Stimulated activated CD8-positive, alpha-beta memory T cell treated with anti-CD3 and anti-CD28 coated beads, Interleukin-4, amount 100 ng/mL, for 4 hours (primary cell): Measurements from ENCODE around the gene DGKG.

Source experiments
- DNase-seq, 2 donors: peaks; one replicate each; pipeline ENCODE4 v3.0.0-alpha.2; 2020; ENCODE audit warnings: low read depth in 2 of 2, low spot score in 1 of 2

The DGKG gene

DNA sequence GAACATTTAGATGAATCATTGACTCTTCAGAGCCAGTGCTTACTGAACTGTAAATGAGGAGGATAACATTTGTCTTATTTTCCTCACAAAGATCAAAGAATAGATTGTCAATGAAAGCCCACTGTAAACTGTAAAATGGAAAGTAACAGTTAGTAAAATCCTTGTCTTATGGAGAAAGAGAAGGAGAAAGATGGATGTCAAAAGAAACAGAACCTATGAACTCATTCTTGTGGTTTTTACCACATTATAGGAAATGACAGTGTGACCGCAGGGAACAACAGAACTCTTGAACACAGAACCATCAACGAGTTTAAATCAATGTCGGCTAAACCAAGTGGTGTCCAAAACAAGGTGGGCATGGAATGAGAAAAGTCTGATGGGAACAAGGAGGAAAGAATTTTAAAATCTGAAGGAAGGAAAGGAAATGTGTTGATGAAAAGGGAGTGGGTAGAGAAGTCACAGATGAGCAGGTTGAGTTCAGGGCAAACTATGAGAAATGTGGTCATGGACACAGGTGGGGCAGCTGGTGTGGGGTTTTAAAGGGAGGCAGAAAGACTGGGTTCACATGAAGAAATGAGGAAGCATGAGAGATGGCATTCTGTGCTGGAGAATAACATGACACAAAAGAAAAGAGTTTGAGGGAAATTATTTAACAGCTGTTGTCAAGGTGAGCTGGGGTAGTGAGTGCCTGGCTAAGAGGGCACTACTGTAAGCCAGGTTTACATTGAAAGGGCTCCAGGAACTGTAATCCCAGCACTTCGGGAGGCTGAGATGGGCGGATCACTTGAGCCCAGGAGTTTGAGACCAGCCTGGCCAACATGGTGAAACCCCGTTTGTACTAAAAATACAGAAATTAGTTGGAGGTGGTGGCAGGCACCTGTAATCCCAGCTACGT, 210.7 kb downstream of the DGKG start:
- no peak for DNase-seq

DNA sequence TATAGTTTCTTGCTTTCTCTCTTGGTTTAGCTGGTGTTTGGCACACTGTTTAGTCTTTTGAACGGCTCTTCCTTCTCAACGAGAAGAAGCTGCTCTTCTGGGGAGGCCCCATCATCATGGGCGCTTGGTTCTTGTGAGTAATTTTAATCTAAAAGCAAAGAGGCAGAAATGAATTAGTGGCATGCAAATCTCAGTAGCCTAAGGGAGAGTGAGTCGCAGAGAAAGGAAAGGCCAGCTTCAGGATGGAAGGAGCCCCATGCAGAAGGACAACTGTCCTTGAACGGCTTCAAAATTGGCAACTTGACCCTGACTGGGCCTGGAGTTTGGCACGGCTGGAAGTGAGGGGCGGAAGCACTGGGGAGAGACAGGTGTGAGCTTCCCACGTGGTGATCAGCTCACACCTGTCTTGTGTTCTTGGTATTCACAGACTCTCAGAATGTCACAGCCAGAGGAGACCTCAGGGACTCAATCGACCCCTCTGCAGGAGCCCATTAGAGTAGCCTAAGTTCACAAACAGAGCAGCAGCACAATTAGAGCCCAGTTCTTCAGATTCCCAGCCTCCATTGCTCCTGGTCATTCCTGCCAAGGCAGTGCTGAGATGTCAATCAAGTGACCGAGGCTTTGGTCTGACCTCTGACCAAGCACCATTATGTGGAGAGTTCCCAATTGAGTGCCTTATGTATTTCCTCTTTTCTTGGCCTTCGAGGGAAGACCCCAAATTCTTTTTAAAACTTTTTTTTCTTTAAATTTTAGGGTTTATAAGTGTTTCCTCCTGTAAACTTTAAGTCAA, 211.8 kb downstream of the DGKG start:
- no peak for DNase-seq

DNA sequence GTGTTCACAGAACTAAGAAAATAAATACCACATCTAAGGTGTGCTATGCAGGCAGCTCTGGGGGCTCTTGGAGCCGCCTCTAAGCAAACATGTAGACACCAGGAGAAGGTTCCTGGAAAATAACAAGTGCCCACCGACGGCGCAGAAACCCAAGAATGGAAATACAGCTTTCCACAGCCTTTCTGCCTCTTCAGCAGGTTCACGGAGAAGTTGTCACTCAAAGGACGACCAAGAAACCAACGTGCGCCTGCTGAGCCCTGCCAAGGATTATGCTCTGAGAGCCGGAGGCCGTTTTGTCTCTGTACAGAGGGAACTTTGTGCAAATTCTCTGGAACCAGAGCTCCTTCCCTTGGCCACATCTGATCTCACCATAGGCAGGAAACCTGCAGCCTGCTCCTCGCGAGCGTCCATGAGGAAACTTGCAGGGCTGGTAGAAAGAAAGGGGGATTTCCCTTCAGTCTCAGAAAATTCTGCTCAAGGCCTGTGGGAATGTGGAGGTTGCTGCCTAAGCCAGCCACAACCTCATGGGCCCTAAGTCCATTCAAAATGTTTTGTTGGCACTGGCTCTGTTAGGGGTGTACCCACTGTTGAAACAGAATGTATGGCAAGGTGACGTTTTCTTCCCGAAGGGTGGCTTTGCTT, 212.6 kb downstream of the DGKG start:
- no peak for DNase-seq

DNA sequence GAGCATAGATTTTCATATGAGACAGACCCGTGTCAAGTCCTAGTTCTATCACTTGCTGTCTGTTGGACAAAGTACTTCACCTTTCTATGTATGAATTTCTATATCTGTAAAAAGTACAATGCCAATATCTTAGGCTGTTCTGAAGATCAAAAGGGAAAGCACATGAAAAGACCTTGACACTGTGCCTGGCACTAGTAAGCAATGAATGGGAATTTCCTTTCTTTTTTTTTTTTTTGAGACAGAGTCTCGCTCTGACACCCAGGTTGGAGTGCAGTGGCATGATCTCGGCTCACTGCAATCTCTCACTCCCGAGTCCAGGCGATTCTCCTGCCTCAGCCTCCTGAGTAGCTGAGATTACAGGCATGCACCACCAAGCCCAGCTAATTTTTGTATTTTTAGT, 217.8 kb downstream of the DGKG start:
- no peak for DNase-seq

DNA sequence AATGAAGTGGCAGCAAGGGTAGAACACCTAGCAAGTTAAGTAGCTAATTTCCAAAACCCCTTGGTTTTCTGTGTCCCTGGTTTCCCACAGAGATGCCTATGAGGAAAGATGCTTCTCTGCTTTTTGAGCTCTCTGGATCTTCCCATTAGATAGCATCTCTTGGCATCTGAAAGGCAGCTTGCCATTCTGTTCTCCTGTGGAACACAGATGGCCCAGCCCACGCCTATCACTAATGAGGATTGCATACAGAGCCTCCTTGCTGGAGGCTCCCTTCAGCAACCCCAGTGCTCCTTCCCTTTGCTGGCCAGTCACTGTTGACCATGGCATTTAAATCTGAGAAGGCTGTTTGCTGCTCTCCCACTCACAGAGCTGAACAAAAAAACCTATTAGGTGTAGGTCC, 218.8 kb downstream of the DGKG start:
- no peak for DNase-seq

DNA sequence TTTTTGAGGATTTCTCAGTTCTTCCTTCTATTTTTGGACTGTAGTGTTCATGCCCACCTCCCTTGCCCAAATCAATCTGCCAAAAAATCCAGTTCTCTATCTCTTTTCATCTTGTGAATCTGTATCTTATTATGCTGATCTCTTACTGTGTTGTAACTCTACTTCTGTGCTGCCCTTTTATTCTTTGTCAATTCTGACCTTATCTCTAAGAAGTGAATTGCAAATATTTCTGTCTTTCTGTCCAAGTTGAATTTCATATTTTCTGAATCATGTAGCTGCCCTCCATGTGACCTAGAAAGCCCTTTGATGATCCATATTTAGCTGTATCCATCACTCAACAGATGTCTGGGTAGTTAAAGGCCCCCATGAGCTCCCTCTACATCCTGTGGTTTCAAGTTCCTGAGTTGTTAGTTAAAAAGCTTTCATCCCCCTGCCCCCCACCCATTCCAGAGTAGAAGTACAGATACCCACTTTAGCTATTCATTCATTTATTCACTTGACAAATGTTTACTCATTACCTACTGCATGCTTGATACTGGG, 219.6 kb downstream of the DGKG start:
- DNase-seq = no peak

DNA sequence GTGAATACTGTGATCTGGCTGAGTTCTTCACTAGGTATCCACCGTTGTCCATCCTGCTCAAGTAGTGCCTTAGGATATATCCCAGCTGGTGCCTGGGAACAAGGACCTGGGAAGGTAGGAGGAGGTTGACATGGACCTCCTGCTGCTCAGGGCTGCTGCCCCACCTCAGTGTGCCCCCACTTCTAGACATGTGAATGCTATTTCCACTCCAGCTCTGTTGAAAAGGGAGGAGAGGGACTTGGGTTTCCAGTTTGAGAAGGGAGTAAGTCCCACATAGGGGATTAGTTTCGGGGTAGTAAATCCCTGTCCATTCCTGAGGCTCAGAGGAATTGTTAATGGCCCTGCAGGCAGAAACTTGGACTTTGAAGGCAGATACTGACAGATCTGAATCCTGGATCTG, 220.2 kb downstream of the DGKG start:
- DNase-seq = no peak

DNA sequence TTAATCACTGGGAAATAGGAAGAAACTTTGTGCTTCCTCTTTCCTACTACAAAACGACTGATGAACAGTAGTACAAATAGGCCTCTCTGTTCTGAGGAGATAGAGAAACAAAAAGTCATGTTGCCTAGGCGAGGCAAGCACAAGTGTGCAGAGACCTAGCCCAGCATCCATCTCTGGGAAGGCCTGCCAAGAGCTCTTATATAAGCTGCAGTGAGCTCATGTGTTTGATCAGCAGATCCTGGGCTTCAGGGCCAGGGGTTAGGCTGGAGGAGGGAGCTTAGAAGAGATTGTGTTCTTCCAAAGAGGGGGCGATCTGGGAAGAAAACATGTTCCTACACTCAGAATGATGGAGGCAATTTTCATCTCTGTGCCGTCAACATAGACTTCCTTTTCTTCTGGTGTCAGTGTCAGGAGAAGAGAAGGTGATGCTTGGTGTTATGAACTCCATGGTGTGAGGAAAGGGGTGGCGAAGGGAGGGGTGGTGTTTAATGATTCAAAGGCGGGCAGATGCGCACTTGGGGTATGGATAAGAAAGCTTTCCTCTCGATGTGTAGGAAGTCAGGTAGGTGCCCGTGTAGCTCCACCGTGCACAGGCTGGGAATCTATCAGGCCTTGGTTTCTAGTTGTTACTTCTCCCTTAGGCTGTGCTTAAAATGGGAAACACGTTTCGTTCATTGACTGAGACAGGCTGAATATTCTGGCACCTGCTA, 223.6 kb downstream of the DGKG start:
- no peak for DNase-seq

DNA sequence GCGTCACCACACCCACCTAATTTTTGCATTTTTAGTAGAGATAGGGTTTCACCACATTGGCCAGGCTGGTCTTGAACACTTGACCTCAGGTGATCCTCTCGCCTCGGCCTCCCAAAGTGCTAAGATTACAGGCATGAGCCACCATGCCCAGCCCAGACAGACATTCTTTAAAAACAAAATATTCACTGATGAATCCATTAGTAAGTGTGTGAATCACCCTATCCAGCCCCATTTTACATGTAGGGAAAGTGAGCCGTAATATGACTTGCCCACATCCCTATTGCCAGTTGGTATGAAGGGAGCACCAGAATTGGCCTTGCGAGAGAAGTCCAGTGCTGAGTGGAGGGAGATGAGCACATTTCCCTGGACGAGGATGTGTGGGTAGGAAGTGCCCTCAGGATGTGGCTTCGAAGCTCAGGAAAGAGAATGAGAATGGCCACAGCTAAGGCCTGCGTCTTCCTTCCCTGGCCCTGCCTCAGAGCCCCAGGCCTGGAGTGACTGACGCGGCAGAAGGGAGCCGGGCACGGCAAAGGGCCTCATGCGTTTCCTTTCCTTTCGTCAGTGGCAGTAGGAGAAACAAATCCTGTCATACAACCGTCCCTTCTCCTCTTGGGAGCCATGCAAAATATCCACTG, 224.9 kb downstream of the DGKG start:
- DNase-seq = no peak

DNA sequence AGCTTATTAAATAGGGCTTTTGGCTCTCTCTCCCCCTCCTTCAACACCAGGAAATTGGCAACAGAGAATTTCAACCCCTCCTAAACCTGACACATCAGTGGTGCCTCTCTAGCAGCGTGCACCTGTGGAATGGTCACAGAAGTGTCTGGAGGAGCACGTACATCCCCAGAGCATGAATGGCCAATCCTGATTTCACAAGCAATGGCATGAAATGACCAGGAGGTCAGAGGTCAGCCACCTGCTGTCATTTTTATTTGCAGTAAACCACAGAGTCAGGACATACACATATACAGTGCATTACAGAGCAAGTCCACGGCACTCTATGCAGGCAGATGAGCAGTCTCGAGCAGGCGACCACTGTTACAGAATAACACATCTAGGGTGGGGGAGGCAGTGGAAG, 228.1 kb downstream of the DGKG start:
- DNase-seq = no peak

DNA sequence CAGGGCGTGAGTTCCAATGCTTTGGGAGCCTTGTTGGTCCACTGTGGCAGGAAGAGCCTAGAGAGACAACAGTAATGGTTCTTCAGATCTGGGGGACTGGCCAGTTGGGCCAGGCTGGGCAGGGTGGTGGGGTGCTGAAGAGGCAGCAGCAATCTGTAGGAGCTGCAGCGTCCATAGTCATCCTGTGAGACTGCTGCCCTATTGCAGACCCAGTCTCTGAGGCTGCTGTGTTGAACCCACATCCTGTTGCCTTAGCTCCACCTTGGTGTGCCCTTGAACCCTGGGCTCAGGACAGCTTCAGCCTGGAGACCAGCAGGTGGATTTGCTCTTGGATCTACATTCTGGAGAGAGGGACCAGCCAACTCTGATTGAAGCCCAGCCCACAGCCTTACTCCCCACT, 229.5 kb downstream of the DGKG start:
- DNase-seq = no peak

DNA sequence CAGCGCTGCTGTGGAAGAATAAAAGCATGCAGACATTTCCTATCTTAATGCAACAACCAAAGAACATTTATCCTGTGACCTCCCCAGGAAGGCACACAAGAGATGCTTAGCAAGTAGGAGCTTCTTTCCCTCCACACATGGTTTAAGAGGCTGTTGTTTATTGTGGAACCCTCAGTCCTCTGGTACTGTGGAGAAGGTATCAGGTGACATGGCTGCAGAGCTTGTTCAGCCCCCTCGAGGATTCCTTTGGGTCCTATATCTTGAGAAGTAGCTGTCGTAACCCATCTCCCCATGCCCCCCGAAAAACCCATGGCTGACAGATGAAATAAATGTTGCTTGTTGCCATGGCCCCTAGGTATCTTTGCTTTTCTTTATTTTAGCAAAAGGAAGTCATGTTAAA, 232.8 kb downstream of the DGKG start:
- no peak for DNase-seq

DNA sequence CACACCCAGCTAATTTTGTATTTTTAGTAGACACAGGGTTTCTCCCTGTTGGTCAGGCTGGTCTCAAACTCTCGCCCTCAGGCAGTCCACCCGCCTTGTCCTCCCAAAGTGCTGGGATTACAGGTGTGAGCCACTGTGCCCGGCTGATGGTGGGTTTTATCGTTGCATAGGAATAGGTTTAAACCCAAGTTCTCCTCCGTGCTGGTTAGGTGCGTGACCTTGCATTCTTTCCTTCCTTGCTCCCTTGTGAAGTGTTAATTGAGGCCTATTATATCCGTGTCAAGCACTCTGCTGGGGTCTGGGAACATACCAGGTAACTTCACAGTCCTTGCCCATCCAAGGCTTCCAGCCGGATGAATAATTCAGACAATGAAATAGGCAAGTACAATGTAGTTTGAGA, 233.9 kb downstream of the DGKG start:
- no peak for DNase-seq

DNA sequence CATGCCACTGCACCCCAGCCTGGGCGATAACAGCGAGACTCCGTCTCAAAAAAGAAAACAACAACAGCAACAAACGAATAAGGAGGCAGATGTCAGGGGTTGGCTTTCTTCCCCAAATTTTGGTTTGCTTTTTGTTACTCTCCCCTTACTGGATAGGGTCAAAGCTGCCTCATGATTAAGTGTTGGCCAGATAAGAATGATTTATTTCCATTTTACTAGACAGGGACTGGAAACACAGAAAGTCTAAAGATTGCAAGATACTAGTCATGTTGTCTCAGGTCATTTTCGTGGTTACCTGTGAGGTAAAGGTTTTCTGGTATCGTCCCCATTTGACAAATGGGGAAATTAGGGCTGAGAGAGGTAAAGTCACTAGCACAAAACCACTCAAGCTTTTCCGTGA, 234.6 kb downstream of the DGKG start:
- no peak for DNase-seq

DNA sequence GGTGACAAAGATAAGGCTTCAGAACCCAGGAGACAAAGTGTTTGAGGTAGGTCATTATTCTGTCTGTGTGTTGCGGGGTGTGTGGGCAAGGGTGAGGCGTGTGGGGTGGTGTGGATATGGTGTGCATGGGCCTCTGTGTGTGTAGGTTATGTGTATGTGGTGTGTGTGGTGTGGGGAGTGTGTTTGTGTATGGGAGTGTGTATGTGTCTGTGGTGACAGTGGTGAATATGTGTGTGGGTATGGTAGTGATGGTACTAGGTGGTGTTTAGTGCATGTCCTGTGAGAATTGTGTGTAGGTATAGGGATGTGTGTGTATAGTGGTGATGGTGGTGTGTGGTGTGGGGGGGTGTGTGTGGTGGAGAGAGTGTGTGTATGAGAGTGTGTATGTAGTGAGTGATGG, 236.9 kb downstream of the DGKG start:
- DNase-seq = no peak

DNA sequence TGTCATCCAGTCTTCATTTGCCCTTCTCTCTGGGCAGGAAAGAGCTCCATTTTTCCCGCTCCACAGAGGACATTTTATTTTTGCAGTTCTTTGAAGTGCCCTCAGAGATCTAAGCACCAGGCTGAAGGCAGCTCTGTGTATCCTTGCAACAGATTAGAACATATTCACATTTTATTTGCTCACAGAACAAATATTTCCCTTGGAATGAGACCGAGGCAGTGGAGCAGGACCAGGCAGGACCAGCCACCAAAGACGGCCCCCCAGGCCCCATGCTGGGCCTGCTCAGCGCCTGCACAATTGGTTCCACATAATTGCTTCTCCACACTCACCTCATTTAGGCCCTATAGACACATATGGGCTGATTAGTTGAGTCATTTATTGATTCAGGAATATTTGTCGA, 237.4 kb downstream of the DGKG start:
- no peak for DNase-seq

DNA sequence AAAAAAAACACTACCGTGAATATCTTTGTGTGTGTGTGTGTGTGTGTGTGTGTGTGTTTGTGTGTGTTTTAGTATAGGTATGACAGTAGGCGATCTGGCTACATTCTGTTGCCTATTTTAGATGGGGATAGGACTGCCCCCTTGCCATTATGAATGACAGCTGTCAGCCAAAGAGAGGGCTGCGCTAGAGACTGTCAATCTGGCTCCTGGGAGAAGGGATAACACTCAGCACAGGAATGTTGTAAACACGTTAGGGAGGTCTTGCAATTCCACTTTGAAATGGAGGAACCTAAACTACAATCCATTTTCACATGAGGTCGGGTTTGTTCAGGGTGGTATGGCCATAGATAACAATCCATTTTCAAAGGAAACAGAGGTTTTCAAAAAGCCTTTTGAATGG, 239.0 kb downstream of the DGKG start:
- DNase-seq = no peak

DNA sequence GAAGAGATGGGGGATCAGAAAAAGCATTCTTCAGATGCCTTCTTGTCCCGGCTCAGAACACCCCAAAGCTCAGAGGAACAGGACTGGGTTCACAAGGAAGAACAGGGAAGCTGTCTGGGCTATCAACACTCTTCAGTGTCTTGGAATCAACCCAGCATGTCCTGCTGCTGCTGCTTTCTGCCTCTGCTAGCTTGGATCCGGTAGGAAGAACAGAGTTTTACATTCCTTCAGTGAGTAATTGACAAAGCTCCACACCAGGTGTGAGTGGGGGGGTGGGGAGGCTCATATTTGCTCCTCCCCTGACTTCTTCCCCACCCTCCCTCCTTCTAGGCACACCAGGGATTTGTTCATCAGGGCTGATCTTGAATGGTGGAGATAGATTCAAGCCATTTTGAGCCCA, 240.1 kb downstream of the DGKG start:
- no peak for DNase-seq

DNA sequence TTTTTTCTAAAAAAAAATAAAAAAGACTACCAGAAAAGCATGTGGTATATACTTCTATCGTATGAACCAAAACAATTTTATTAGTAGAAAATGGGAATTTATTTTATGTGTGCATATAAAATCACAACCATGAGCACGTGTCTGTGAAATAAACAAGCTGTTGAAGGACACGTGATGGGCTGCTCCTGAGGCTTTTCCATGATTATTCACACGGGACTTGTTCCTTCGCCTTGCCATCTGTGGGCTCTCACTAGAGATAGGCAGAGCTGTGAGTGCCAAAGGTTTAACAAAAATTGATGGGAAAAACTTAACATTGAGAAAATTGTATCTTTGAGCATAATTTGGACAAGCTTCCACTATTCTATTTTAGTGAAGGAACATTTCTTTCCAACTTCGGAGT, 240.8 kb downstream of the DGKG start:
- DNase-seq = no peak

DNA sequence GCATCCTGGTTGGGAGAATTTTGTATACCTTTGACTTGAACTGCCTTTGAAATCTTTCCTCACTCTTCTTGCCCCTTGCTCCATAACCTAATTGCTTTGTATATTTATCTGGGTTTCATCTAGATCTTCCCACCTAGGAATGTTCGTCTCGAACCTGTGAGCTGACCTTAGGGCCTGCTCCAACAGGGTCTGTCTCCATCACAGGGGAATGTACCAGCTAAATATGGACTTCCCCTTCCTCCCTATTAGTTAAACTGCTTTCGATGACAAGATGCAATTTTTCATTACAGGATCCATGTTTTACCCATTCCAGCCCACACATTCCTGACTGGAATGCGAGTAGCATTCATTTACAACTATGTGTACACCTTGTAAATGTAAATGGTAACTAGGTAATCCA, 242.5 kb downstream of the DGKG start:
- DNase-seq = no peak

DNA sequence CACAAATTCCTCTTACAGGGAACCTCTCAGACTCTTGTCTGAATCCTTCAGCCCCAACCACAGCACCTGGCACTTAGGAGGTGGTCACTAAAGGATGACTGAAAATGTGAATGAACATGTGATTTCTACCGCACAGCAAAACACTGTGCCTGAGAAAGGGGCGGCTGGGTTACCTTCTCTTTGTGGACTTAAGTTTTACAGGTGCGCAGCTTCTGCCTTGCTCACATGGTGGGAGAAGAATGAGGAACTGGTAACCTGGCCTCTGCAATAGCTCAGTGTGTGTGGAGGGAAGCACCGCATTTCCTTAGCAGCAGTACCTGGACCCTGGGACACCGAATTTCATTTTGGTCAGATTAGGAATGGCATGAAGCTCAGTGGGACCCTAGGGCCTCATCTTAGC, 243.3 kb downstream of the DGKG start:
- DNase-seq = no peak
